ENCODE data around the gene LRRC72.
A peak's percentile ranks its signal among the peaks of the same experiment; 100 is the strongest.
"Not testable (repeated sequence)": the region's sequence is repeated elsewhere in the genome, so short reads cannot be mapped to it uniquely, and the experiment has no call there.

Gene LRRC72

DNA sequence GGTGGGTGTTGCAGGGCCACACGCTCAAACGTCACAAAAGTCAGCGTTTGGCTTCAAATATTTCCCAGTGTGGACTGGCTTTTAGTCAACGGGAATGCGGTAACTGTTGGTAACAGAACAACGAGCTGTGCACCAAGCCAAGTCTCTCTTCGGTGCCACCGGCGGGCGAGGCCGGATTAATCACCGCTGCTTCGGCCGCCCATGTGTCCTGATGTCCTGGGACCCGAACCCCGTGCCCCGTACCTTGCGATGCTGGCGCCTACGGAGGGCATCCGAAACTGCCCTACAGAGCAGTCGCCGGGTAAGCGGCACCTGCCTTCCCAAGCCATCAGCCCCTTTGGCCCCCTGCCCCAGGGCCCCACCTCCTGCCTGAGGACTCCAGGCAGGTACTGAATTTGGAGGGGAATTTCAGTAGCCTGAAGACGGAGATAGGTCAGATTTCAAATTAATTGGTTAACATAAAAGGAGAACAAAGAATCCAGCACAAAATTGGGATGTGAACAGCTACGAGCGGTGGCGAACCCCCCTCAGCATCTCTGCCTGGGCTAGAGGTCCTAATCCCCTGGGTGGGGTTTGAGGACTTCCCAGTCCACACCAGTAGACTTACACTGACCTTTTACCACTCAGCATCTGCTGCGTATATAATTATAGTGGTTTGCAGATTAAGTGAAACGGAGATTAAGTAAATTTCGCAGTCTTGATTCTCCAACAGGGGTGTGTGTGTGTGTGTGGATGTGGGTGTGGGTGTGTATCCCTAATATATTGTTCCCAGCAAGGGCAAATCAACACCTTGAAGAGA lies at the start of gene LRRC72:
LRRC72 (plus strand) TSS at position 84 of the 799 bp plus-strand sequence; CDS start at position 212, 128 bp downstream.
- DNase-seq (ENCODE audit: low spot score) = no peak

DNA sequence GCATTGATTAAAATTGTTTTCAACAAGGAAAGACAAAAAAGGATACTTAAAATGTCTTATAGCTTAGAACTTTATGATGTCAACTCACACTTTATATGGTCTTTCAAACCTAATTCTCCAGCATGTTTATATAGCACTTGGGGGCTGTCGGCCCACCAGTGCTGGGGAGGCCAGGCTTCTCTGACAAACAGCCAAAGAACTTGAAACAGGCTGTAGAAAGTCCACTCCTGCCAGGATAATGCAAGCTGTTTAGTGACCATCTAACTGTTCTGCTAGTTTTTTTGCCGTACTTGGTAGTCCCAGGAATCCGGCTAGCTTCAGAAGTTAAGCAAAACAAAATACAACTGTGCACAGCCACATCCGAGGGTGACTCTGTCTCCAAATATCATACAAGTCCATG lies 47.5 kb upstream of the LRRC72 start:
- DNase-seq (ENCODE audit: low spot score) = no peak

DNA sequence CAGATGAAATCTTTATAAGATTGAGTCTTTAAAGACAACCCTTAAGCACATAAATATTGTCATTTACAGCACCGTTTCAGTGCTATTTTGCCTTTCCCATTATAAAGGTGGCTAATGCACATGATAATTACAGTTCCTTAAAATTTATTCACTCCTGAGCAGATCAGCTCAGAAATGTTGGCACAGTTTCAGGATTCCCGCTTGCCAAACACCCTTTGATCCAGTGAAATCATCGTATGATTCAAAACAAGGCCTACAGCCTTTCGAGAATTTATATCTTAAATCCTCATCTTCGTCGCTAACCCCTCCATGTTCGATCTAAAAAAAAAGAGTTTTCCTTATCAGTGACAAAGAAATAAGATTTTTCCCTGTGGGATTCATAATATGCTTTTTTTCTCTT lies 47.0 kb upstream of the LRRC72 start:
- no peak for DNase-seq (ENCODE audit: low spot score)

DNA sequence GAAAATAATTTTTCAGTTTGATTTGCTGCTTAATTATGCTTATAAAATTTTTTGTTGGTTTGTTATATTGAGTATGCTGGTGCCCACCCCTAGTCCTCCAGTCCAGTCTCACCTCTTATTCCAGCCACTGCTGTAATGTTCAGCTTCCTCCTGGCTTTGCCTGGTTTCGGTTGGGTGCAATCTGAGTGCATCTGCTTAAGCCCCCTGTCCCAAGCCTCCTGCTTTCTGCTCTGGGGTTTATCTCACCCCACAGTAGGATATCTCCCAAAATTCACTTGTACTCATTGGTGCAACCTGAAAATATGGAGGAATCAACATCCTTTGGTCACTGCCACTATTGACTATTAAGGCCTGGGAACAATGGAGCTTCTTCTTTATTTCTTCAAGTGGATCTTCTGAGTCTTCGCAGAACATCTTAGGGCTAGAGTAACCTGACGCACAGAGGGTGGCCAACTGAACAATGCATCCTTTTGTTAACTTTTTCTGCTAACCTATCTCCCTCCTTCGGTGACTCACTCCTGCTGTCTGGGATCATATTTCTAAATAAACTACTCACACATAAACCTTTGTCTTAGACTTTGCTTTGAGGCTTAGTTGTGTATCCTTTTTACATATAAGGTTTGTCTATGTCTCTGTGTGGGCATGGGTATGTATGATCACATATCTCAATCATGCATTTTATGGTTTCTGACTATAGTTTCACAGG lies 42.0 kb upstream of the LRRC72 start:
- DNase-seq (ENCODE audit: low spot score) = peak; percentile 98

DNA sequence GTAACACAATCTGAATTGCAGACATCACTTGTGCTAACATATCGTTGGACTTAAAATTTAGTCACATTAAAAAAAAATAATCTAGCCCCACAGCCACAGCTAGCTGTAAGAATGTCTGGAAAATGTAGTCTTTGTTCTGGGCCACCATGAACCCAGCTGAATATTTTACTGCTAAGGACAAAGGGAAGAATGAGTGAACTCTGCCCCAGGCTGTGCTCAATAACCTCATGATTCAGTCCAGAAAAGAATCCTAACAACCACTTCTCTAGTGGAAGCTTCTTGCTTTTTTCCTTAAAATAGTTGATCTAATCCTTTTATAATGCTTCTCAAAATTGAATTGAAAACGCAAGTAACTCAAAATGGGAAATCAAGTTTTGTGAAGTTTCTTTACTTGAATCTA lies 35.5 kb upstream of the LRRC72 start:
- DNase-seq (ENCODE audit: low spot score) = peak; percentile 17

DNA sequence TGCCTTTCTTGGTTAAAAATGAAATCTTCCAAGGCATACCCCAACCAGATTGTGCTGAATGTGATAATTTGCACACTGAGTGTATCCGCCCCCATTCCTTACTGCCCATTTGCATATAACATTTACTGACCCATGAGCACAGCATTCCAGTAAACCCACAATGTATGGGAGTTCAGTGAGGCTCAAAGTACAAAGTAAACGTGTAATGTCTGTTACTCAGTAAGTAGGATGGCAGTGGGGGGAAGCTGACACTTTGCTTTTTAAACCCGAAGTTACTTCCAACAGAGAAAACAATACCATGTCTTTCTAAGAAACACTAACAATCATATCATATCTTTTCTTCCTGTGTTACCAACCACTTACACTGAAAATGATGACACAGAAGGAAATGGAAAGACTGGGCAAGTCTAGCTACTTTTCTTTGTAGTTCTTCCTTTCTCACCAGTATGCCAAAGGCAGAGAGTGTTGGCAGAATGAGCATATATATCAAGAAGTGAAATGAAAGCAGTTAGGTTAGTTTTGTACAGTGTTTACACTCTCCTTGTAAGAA lies 34.0 kb upstream of the LRRC72 start:
- DNase-seq (ENCODE audit: low spot score) = peak; percentile 92

DNA sequence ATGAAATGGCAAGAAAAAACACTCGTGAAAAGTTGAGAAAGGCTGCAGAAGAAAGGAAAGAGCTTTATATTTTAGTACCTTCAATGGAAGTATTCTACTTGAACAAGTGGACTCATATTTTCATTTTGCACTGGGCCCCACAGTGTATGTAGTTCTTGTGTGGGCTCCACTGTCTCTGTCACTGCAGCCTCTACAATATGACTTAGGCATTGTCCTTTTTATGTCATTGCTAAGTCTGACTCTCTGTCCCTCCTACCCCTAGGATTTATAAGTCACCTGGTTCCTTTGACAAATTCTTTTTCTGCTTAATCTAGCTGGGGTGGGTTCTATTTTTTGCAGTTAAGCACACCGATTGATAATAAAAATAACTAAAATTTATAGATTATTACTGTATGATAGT lies 33.4 kb upstream of the LRRC72 start:
- DNase-seq (ENCODE audit: low spot score) = peak; percentile 17

DNA sequence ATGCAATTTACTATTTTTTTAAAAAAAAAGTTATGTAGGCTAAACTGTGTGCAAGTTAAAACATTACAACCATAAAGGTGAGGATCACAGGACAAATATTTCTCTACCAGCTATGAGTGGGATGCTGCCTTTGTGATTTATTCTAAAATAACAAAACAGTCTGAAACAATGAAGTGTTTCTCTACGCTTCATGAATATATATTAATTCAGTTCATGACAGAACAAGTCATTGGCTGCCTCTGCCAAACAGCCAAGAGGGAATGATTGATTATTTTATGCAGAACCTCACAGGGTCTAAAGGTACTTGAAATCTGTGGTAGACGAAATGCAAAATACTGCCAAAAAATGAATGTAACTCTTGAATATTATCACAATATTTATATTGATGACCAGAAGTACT lies 32.1 kb upstream of the LRRC72 start:
- no peak for DNase-seq (ENCODE audit: low spot score)

DNA sequence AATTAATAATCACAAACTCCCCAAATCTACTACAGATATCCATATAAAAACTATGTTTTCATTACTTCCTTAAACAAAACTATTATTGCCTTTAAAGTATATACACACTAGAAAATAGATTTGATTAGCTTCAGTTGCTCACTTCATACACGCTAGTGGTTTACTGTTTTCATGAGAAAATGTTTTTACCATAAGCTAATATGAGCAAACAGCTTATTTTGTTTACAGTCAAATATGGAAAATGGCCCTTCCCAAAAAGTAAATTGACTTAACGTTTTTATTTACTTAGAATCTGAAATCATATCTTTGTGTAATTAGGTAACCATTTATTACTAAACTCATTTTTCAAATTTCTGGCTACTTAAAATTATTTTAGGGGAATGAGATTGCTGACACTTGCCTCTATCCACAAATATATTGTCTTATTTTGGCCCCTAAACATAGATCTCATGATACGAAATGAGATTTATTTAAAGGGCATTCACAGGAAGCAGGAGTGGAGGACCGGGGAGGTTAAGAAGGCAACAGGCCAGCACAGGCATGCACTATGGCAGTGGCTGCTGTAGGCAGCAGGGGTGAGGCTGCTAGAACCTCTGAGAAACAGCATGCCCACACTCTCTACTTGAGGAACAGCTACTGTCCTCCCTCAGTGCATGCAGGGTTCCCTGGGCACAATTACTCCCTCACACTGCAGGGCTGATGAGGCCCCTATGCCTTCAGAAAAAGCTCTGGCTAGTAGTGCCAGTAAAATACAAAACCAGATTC lies 31.5 kb upstream of the LRRC72 start:
- DNase-seq (ENCODE audit: low spot score) = no peak

DNA sequence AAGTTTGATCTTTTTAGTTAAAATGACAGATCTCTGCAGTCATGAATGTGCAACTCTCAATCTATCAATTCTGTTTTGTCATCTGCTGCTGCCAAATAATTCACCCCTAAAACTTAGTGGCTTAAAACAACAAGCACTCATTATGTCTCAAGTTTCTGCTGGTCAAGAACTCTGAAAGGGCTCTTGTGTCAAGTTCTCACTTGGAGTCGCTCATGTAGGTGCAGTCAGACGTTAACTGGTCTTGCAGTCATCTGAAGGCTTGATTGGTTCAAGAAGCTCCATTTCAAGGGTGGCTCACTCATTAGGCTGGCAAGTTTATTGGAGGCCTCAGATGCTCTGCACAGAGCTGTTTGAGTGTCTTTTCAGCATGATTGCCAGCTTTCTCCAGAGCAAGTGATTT lies 28.5 kb upstream of the LRRC72 start:
- no peak for DNase-seq (ENCODE audit: low spot score)

DNA sequence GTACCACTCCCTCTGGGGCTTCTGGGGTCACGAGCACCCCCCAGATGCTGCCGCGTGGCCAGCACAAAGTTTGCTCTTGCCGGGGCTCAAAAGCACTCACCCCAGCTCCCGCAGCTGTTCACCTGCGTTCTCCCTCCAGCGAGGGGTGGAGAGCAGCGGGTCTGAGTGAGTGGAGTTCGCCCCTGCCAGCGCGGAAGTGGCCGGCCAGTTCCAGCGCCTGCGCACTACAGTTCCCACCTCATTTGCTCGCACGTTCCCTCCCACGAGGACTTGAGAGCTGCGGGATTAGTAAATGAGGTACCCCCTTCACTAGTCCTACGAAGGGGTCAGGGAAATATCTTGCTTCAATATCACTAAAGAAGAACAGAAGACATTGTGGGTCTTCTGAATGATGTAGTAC lies 24.3 kb upstream of the LRRC72 start:
- DNase-seq (ENCODE audit: low spot score) = no peak

DNA sequence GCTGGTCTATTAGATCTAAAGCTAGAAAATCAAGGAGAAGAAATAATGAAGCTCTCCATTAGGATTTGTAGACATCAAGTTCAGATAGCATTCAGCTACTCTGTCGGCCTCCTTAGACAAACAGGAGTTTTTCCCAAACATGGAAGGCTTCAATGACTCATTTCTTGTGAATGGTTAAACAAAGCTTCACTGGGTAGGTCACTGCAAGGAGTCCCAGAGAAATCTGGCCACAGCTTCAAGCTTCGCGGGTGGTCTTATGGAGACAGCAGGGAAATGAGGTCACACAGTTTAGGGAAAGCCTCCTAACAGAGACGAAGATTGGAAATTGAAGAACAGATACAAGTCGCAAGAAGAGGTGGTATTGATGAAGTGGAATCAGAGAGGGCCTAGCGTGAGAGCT lies 22.6 kb upstream of the LRRC72 start:
- DNase-seq (ENCODE audit: low spot score) = no peak

DNA sequence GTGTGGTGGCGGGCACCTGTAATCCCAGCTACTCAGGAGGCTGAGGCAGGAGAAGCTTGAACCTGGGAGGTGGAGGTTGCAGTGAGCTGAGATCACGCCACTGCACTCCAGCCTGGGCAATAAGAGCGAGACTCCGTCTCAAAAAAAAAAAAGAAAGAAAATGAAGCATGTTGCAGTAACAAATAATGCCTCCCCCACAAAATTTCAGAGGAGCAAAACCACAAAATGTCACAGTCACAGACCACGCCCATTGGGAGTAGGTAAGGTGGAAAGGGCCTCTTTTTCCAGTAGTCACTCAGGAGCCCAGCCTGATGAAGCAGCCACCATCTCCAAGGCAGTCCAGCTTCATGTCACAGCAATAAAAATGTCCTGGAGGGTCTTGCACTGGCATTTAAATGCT lies 20.2 kb upstream of the LRRC72 start:
- DNase-seq (ENCODE audit: low spot score) = peak; percentile 35

DNA sequence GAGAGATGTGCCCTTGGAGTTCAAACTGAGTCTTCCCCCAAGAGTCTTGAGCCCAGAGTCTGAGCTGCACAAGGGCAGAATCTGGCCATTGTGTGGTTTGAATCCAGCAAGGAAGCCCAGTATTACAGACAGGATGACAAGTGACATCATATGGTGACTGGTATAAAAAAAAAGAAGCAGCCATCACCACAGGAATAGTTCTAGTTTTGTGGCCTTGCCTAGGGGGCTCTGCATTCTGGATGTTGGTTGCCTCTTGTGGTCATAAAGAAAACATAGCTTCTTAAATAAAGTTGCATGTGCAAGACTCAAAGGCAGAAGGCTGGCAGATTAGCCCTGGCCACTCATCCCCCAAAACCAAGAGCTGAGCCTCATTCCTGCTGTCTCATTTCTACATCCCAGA lies 16.8 kb upstream of the LRRC72 start:
- DNase-seq (ENCODE audit: low spot score) = peak; percentile 32

DNA sequence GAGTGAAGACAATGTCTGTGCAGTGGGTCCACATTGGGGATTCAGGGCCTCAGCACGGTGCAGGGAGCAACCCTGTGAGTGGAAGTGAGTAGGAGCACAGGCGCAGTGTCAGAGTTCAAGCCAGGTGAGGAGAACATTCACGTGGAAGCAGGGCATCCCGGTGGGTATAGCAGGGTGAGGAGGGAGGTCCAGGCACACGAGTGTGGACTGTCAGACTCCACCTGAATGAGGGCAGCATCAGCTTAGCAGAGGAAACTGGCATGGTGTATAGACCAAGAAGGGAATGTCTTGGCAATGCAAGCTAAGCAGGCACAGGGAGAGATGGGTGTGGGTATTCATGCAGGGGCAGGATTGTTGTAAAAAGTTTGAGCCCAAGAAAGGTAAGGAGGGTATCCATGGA lies 15.3 kb upstream of the LRRC72 start:
- no peak for DNase-seq (ENCODE audit: low spot score)

DNA sequence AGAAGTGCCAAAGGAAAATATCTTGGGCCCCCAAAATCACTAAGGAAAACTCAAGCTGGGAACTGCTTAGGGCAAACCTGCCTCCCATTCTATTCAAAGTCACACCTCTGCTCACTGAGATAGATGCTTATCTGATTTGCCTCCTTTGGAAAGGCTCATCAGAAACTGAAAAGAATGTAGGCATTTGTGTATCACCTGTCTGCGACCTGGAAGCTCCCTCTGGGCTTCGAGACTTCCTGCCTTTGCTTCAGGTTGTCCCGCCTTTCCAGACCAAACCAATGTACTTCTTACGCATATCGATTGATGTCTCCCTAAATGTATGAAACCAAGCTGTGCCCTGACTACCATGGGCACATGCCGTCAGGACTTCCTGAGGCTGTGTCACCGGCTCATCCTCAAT lies 14.5 kb upstream of the LRRC72 start:
- DNase-seq (ENCODE audit: low spot score) = no peak

DNA sequence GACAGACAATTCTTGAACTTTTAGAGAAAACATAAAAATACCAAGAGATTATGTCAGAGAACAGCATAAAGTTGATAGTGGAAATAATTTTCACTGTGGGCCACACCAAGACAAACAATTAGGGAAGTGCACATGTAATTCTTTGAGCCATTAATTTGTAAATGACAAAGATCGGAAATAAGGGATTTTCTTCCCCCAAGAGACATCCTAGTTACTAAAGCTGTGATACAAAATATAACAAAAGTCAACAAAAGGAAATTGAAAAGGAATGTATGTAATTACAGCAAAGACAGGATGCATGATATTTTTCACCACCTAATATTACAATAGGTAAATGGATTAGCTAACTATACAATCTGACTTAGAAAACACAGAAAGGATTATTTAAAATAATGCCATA lies 12.4 kb upstream of the LRRC72 start:
- DNase-seq (ENCODE audit: low spot score) = no peak

DNA sequence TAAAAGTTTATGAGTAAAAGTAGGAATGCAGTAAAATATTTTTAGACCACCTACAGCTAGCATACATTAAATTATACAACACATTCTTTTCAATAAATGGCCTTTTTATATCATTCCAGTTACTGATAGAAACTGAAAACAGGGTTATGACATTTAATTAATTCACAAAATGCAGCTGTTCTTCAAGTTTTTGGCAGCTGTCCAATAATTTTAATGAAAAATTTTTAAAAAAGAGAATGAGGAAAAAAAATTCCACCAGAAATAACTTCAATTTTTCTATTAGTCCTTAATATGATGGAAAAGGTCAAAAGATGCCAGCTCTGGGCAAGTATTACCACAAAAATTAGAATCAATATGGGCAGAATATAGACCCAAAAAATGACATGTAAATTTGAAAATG lies 11.9 kb upstream of the LRRC72 start:
- no peak for DNase-seq (ENCODE audit: low spot score)

DNA sequence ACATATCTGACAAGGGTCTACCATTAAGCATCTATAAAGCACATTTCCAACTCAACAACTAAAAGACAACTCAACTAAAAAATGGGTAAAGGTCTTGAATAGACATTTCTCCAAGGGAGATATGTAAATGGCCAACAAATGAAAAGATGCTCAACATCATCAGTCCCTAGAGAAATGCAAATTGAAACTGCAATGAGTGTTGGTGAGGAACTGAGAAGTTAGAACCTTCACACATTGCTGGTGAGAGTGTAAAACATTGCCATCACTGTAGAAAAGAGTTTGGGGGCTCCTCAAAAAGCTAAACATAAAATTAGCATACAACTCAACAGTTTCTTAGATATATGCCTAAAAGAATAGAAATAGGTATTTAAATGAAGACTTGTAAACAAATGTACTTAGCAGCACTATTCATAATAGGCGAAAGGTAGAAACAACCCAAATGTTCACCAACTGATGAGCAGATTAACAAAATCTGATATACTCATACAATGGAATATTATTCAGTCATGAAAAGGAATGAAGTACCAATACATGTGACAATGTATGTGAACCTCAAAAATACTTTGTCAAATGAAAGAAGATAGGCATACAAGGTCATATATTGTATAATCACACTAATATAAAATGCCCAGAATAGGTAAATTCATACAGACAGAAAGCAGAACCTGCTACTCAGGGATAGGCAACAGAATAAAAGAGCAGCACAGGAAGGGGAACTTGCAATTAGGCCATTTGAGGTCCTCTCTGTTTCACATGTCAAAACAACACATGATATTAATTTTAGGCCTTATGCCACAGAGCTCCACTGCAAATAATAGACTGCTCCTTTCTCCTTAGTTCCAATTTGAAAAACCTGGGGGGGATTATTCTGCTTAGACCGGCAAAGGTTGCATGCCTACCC lies 10.6 kb upstream of the LRRC72 start:
- no peak for DNase-seq (ENCODE audit: low spot score)

DNA sequence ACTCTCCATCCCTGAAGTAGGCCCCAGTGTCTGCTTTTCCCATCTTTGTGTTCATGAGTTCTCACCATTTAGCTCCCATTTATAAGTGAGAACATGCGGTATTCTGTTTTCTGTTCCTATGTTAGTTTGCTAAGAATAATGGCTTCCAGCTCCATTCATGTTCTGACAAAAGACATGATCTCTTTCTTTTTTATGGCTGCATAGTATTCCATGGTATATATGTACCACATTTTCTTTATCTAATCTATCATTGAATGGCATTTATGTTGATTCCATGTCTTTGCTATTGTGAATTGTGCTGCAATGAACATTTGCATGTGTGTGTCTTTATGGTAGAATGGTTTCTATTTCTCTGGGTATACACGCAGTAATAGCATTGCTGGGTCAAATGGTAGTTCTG lies 6.6 kb upstream of the LRRC72 start:
- DNase-seq (ENCODE audit: low spot score) = not testable (repeated sequence)

DNA sequence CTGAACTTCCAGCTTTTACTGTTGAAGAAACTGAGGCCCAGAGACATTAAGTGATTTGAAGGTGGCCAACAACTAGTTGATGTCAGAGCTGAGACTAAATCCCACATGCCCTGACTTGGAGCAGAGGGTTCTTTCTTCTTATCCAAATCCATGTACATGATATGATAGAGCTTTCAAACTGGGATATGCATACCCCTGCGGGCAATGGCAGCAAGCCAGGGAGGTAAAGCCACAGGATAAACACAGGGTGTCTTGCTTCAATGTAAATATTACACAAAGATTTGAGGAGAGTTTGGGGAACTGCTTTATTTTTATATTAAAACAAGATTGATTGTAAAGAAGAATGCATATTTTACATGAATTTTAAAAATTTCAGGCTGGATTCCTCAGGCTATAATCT lies 2.3 kb upstream of the LRRC72 start:
- no peak for DNase-seq (ENCODE audit: low spot score)

DNA sequence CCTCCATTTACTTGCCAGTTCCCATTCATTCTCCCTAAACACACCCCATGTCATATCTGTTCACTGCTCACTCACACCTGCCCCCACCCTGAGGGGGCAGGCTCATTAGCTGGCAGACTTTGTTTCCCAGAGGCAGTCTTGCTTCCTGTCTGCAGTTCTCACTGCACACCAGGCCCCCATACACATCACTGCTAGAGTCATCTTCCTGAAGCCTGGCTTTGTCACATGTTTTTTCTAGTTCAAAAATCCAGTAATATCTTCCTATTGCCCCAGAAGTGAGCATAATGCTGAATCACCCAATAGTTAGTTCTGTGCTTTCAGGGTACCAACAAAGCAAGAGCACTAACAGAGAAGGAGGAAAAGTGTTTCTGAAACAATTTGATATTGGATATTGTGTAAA lies 1.9 kb downstream of the LRRC72 start:
- no peak for DNase-seq (ENCODE audit: low spot score)

Data from SW480 (cell line).